NK-92 (cell line): ENCODE results near the gene SPATA13.

Experiments
- DNase-seq: peaks from one replicate; lab custom pipeline; 2025; ENCODE audit not compliant: unreplicated experiment; lab: John Stamatoyannopoulos, UW

The SPATA13 gene

GRCh38 chr13:24247016-24247415 lies 86.5 kb downstream of the SPATA13 start:
- no peak for DNase-seq

DNA sequence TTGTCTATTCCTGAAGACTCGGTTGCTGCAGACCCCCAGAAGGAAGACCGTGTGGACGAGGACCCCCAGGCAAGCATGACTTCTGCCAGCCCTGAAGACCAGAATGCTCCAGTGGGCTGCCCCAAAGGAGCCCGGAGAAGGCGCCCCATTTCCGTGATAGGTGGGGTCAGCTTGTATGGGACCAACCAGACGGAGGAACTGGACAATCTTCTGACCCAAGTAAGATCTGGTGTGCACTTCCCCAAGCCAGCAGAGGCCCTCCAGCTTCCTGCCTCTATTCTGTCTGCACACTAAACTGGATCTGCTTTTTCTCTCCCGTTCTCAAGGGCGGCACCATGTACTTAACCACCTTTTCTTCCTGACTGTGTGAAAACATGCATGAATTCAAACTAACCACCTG lies 89.1 kb downstream of the SPATA13 start:
- no peak for DNase-seq

DNA sequence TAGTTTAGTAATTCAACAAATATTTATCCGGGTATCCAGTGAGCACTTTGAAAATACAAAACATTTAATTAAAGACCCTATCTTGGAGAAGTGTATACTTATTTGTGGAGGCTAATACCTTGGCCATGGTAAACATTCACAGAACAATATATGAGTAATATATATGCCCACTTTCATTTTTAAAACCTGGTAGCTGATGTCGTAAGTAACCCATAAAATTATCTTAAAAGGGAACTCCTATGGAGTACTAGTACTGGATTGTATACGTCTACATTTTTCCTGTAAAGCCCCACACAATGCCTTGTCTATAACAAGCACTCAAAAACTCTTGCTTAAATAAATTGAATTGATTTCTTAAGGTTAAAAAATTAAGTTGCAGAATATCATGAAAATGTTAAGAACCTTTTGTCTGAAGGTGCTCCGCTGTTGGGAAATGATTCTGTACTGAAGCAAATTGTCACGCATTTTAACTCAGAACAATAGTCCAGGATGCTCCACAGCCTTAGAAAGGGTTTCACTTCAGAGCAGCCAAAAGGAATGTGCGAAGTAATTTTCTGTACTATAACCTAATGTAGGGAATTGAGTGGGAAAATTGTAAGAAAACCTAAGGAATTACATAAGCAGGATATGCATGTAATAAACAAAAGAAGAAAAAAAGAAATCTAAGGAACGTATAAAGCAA lies 90.0 kb downstream of the SPATA13 start:
- no peak for DNase-seq

DNA sequence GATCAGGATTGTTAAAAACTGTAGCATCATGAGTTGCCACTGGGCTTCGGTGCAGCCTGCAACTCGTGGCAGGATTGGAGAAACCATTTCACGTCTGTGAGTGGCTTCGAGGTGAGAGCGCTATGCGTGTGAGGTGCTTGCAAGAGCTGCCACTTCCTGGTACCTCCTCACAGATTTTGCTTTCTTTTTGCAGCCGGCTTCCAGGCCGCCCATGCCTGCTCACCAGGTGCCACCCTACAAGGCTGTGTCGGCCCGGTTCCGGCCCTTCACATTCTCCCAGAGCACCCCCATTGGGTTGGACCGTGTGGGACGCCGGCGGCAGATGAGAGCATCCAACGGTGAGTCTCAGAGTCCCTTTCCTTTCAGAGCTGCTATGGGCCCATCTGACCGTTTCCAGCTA lies 91.0 kb downstream of the SPATA13 start:
- peak; percentile 37 for DNase-seq

DNA sequence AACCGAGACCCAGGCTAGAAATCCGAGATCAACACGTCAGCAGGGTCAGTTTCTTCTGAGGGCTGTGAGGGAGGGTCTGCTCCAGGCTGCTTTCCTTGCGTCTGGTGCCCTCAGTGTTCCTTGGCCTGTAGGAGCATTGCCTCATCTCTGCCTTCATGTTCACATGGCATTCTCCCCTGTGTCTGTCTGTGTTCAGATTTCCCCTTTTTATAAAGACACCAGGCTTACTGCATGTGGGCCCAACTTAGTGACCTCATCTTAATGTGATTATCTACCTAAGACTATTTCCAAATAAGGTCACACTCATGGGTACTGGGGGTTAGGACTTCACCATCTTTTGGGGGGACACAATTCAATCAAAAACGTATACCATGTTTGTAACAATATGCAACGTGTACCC lies 91.6 kb downstream of the SPATA13 start:
- DNase-seq = no peak

GRCh38 chr13:24253520-24254145 lies 93.1 kb downstream of the SPATA13 start:
- no peak for DNase-seq

DNA sequence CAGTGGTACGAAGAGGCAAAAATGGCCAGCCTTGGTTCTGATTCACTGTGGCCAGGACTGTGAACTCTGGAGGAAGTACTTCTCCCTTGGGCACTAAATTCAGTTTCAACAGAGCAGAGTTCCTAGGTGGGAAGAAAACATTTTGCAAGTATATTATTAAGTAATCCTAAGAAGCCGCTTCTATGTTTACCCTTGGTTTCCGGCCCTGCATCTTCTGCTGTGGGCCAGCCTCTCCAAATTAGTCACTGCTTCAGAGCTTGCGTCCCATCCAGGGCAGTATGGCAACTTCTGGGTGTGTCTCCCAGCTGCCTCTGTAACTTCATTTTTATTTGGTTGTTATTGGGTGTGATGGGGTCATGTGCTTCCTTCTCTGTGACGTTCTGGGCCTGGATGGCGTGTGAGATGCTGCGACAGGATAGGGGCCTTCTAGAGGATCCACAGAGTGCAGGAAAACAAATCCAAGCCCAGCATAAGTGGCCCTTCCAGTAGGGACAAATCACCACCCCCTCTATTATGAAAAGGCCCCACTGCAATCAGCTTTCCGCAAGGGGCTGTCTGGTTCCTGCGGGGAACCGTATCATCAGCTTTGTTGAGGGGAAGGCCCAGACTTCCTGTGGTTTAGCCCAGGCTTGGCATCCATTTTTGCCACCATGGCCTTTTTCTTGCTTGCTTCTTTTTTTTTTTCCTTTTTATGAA lies 93.8 kb downstream of the SPATA13 start:
- DNase-seq = no peak

- DNase-seq = no peak
These were observed 97.0 kb downstream of the SPATA13 start for GRCh38 chr13:24257497-24257896.

- no peak for DNase-seq
These were observed 101.0 kb downstream of the SPATA13 start for GRCh38 chr13:24261566-24261965.

GRCh38 chr13:24263632-24264031 lies 103.1 kb downstream of the SPATA13 start:
- no peak for DNase-seq

- no peak for DNase-seq
These were observed 104.5 kb downstream of the SPATA13 start for GRCh38 chr13:24264976-24265375.

GRCh38 chr13:24265453-24265852 lies 104.9 kb downstream of the SPATA13 start:
- DNase-seq = no peak

DNA sequence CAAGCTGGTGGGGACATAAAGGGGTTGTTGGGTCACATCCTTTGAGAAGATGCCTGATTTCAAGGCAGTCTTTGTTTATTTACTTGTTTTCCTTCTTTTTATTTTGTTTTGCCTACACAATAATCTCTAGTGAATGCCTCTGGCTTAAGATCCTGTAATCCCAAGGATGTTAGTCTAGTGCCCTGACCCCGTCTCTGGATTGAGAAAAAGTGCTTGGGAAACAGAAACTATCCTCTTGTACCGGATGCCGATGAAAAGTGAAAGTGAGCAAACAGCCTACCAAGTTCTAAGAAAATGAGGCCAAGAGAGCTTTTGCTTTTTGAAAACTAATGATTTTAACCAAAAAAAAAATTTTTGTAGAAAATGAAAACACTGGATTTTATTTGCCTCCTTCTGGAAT lies 106.8 kb downstream of the SPATA13 start:
- DNase-seq = no peak

DNA sequence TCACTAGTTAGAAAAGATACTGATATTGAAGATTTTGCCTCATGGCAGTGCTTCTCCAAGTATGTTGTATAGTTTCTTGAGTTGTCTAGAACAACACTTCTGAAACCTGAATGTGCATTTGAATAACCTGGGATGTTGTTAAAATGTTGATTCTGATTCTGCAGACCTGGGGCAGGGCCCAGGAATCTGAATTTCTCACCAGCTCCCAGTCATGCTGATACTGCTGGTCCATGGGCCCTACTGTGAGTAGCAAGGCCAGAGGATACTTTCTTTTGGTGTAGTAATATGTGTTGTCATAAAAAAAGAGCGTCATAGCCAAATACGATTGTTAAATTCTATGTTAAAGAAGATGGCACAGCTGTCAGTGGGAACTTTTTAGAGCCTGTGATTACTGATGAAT lies 107.3 kb downstream of the SPATA13 start:
- DNase-seq = no peak

GRCh38 chr13:24269821-24270220 lies 109.3 kb downstream of the SPATA13 start:
- DNase-seq = no peak

- DNase-seq = no peak
These were observed 110.2 kb downstream of the SPATA13 start for GRCh38 chr13:24270639-24271141.

DNA sequence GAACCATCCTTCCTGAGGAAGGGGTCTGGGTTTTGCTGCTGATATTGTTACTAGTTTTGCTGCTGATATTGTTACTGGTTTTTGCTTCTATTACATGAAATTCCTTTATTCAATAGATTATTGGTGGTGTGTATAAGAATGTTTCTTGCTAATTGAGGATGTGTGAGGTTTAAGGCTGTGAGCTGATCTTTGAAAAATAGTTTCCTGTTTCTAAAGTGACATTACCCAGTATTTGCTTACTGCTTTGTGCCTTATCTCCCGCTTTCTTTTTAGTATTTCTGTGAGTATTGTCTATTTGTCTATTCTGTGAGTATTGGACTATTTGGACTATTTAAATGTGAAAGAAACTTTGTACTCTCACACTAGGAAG lies 110.7 kb downstream of the SPATA13 start:
- no peak for DNase-seq

GRCh38 chr13:24271601-24272451 lies 111.3 kb downstream of the SPATA13 start:
- DNase-seq = no peak

DNA sequence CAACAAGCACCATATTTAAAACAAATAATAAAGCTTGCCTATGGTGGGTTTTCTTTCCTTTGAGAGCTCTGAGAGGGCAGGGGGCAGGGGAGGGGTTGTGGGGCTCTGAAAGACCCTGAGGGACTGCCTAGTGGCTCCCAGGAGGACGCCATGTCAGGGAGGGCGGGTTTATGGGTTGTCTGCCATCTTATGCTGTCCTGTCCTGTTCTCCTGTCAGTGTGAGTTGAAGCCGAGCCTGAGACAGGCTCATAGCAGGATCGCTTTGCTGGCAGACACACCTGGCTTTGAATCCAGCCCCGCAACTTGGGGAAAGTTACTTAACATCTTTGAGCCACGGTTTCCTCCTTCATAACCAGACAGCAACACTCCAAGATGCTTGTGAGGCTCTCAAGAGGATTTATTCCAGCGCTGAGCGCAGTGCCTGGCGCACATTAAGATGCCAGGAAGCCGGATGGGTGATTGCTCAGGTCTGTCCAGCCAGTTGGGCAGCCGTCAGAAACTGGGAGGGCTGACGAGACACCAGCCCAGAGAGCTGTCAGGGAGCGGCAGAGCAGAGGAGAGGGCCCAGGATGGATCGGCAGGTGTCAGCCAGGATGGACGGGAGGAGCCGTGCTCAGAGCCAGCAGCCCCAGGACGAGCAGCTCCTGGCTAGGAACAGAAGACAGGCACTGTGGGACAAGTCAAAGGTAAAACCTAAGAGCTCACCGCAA lies 112.1 kb downstream of the SPATA13 start:
- DNase-seq = no peak

DNA sequence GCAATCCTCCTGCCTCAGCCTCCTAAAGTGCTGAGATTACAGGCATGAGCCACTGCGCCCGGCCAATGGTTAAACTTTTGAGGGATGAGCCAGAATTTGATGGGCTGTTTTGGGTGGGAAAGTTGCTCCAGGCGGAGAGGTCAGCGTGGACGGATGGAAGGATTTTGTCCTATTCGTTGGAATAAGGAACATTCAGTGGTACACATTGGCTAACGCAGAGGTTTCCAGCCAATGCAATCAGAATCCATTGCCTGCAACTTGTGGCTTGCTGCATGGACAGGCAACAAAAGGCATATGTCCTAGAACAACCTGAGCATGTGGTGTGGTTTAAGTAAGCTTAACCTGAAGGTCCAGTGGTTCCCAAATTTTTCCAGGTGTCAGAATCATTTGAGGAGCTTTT lies 113.4 kb downstream of the SPATA13 start:
- no peak for DNase-seq
